HG03095 (cell line): ENCODE measurements around the gene MID2.
"Not testable (repeated sequence)": the region's sequence is repeated elsewhere in the genome, so short reads cannot be mapped to it uniquely, and the experiment has no call there.

Experiments
- ATAC-seq: cut with Tn5 transposase; IDR thresholded peaks from one replicate; pipeline ENCODE4 v1.9.1; 2021; ENCODE audit warnings: moderate library complexity; ENCODE audit not compliant: unreplicated experiment

Gene MID2

DNA sequence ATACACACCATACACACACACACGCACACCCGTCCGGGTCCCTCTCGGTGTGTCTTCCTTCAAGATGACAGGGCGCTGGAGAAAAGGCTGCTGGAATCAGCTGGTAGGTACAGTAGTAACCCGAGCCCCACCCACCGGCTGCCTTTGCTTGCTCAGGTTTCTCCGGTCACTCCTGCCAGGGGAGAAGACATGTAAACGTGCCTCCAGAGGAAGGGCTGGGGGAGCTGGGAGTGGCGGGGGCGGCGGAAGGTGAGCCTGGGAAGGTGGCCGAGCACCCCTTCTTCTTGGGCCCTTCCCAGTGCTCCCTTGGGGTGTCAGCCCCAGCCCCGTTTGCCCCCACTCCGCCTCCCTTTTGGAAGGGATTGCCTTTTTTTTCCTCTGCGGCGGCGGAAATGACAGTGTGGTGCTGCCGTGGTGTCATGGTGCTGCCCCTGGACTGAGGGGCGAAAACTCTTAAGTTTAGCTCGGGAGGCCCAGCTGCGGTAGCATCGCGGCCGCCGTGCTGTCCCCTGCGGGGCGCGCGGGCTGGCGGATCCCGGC is at the start of gene MID2:
Gene MID2, plus strand, starts transcription at position 169 of the 540 bp plus-strand sequence. CDS start 561 bp downstream, outside the sequence.
- peak; percentile 31 for ATAC-seq

DNA sequence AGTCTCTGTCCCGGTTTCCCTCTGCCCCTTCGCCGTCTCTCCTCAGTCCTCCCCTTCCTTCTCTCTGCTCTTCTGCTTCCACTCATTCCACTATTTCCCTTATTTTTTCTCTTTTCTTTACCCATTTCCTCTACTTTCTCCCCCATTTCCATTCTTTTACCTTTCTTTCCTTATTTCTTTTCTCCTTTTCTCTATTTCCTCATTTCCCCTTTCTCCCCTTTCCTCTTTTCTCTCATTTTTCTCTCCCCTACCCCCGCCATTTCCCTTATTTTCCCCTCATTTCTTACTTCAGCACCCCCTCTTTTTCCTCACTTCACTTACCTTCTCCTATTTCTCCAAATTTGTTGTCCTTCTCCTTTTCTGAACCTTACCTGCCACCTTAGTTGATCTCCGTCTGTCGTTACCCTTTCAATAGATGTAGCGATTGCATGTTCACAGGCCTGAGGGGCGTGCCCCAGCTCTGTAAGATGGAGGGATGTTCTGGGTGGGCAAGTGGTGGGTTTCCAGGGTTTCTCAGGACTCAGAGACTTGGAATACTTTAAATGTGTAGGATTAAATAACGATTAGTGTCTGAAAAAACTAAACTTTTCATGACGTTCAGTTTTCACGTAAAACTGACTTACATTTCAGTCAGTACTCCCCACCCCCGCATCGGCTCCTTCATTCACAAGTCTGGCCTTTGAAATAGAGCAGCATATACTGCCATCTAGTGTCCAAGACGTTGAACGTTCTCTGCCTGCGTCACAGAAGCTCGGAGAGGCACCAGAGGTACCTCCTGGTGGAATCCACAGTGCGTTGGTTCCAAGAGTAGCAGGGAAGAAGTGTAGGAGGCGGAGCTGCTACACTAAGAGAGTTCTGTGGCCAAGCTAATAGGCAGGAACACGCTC is 48.8 kb upstream of the MID2 start:
- peak; percentile 86 for ATAC-seq

GRCh38 chrX:107777536-107777832 is 48.2 kb upstream of the MID2 start, which contains the start of gene NCBP2L:
Gene NCBP2L, plus strand, starts transcription at chrX:107777733. Its CDS starts 16,488 bp downstream, at chrX:107794221.
- ATAC-seq, result no peak

GRCh38 chrX:107780525-107780924 is 45.1 kb upstream of the MID2 start:
- ATAC-seq, result no peak

DNA sequence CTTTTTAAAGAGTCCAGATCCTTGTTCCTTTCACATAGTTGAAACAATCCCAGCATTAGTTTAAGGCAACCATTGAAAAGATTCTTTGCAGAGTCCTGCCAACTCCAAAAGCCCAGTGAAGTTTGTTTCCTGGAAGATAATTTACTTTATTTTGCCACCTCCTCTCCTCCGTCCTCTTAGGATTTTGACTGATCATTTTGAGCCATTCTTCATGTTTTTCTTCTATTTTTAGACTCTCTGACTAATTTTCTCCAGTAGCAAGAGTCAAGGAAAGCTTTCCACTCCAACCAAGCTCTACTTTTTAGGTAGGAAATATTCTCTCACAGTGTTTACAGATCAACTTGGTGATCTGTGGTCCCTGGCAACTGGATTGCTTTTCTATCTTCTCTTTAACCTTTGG is 37.8 kb upstream of the MID2 start:
- no peak for ATAC-seq

DNA sequence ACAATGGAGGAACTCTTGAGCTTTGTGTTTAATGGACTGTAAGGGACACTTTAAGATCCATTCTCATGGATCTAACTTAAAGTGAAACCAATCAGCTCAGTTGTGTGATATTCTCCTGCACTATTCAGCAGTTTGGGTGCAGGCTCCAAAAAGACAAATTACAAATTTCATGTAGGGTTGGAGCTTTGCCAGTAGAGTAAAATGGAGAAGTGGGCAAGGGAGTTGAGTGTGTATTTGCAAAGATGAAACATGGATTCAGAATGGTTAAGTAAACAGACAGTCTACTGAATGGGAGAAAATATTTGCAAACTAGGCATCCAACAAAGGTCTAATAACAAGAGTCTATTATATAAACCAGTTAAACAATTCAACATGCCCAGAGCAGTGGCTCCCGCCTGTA is 21.2 kb upstream of the MID2 start:
- ATAC-seq, result no peak

DNA sequence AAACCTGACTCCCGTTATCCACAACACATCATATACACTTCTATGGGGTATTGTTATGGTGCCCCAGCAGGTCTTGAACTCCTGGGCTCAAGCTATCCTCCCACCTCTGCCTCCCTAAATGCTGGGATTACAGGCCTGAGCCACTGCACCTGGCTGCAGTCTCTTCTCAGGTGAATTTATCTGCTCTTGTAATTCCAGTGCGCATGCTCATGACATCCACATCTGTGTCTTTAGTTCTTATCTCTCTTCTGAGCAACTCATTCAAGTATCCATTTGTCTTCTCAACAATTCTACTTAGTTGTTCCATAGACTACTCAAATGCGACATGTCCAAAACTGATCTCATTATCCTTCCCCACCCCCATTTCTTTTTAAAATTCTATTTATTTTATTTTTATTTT is 20.5 kb upstream of the MID2 start:
- no peak for ATAC-seq

DNA sequence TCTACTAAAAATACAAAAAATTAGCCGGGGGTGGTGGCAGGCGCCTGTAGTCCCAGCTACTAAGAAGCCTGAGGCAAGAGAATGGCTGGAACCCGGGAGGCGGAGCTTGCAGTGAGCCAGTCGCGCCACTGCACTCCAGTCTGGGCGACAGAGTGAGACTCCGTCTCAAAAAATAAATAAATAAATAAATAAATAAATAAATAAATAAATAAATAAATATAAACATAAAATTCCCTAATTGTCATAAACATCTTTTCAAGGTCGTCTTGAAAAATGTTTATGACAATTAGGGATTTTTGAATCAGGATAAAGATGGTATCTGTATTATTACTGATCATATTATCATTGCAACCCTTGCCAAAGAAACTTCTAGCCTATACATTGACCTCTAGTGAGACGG is 15.6 kb upstream of the MID2 start:
- not testable (repeated sequence) for ATAC-seq

DNA sequence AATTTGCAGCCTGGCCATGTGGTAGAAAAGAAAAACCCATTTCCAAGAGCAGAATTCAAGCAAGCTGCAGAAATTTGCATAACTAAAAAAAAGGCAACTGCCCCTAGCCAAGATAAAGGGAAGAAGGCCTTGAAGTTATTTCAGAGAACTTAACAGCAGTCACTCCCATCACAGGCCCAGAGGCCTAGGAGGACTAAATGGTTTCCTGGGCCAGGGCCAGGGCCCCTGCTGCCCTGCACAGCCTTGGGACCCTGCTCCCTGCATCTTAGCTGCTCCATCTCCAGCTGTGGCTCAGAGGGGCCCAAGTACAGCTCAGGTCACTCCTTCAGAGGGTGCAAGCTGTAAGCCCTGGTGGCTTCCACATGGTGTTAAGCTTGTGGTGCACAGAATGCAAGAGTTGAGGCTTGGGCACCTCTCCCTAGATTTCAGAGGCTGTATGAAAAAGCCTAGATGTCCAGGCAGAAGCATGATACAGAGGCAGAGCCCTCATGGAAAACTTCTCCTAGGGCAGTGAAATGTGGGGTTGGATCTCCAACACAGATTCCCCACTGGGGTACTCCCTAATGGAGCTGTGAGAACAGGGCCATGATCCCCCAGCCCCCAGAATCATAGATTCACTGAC is 6.7 kb upstream of the MID2 start:
- ATAC-seq, result no peak

- no peak for ATAC-seq
Measured at GRCh38 chrX:107823042-107823441, 2.6 kb upstream of the MID2 start.

DNA sequence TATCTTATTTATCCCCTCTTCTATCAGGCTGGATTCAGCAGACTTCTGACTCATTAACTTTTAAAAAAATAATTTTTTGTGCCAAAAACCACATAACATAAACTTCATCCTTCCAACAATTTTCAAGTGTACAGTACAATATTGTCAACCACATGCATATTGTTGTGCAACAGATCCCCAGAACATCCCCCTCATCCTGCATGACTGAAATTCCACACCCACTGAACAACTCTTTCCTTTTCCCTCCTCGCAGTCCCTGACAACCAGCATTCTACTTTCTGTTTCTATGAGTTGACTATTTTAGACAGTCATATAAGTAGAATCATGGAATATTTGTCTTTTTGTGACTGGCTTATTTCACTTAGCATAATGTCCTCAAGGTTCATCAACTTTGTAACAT is 2.2 kb upstream of the MID2 start:
- ATAC-seq, result no peak

GRCh38 chrX:107826238-107827029 is 768 bp downstream of the MID2 start:
- ATAC-seq, result peak; percentile 51

GRCh38 chrX:107827030-107827831 is 1.6 kb downstream of the MID2 start:
- no peak for ATAC-seq

DNA sequence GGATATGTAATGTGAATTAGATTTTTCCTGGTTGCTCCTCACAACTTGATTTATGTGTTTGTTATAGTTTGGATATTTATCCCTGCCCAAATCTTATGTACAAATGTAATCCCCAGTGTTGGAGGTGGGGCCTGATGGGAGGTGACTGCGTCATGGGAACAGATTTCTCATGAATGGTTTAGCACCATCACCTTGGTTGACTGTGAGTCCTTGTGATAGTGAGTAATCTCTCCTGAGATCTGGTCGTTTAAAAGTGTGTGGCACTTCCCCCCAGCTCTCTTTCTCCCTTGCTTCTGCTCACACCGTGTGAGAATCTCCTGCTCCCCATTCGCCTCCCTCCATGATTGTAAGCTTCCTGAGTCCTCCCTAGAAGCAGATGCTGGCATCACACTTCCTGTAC is 2.2 kb downstream of the MID2 start:
- ATAC-seq, result no peak

- ATAC-seq, result no peak
Measured at GRCh38 chrX:107829878-107830277, 4.2 kb downstream of the MID2 start.

- ATAC-seq, result no peak
Measured at GRCh38 chrX:107831071-107831730, 5.5 kb downstream of the MID2 start.

GRCh38 chrX:107834275-107835201 is 8.9 kb downstream of the MID2 start:
- no peak for ATAC-seq

GRCh38 chrX:107836958-107837357 is 11.3 kb downstream of the MID2 start:
- no peak for ATAC-seq

- no peak for ATAC-seq
Measured at GRCh38 chrX:107840971-107841370, 15.3 kb downstream of the MID2 start.
